Endodermal cell (in vitro differentiated cells): ENCODE measurements around the gene ROCK2. TPM values are rescaled to one million over a fixed set of nuclear protein-coding genes. Genes with fewer than 3 reads are reported as not detected.
A peak's percentile ranks its signal among the peaks of the same experiment; 100 is the strongest.

Experiments used
- DNase-seq: peaks from one replicate; pipeline ENCODE4 v3.0.0-alpha.2; 2017
- H3K27ac ChIP-seq: 2 replicates; pipeline ENCODE4 v1.5.1; 2013; ENCODE audit warnings: mild to moderate bottlenecking, low read depth, low read length, moderate library complexity
- H3K27me3 ChIP-seq: 2 replicates; pipeline ENCODE4 v1.6.1; 2013; ENCODE audit warnings: mild to moderate bottlenecking, low read length, moderate library complexity; ENCODE audit not compliant: insufficient read depth, control insufficient read depth, poor library complexity, severe bottlenecking
- H3K36me3 ChIP-seq: 2 replicates; pipeline ENCODE4 v1.7.0; 2013; ENCODE audit warnings: mild to moderate bottlenecking, low read length, moderate library complexity; ENCODE audit not compliant: control insufficient read depth, insufficient read depth
- H3K4me1 ChIP-seq: one replicate; pipeline ENCODE4 v1.7.0; 2013; ENCODE audit warnings: low read length; ENCODE audit not compliant: control insufficient read depth, insufficient read depth
- H3K4me3 ChIP-seq: 2 replicates; pipeline ENCODE4 v1.5.1; 2013; ENCODE audit warnings: mild to moderate bottlenecking, low read length, moderate library complexity
- H3K9ac ChIP-seq: 2 replicates; pipeline ENCODE4 v1.6.1; 2013; ENCODE audit warnings: mild to moderate bottlenecking, low read length, moderate library complexity; ENCODE audit not compliant: poor library complexity, severe bottlenecking; ENCODE audit errors: extremely low read depth
- H3K9me3 ChIP-seq: 2 replicates; pipeline ENCODE4 v1.6.1; 2013; ENCODE audit warnings: mild to moderate bottlenecking, low read length, moderate library complexity; ENCODE audit not compliant: control insufficient read depth
- H3K27ac Mint-ChIP-seq: 2 replicates; pipeline ENCODE4 v1.8.0; 2020; ENCODE audit warnings: mixed read lengths
- H3K27me3 Mint-ChIP-seq: 2 replicates; pipeline ENCODE4 v1.8.0; 2021; ENCODE audit warnings: mild to moderate bottlenecking, mixed read lengths; ENCODE audit not compliant: insufficient read depth
- H3K36me3 Mint-ChIP-seq: 2 replicates; pipeline ENCODE4 v1.8.0; 2020; ENCODE audit warnings: low read depth, mixed read lengths
- H3K4me1 Mint-ChIP-seq: 2 replicates; pipeline ENCODE4 v1.8.0; 2020; ENCODE audit warnings: mixed read lengths
- H3K4me3 Mint-ChIP-seq: 2 replicates; pipeline ENCODE4 v1.8.0; 2020; ENCODE audit warnings: mild to moderate bottlenecking, moderate library complexity, mixed read lengths
- H3K9me3 Mint-ChIP-seq: 2 replicates; pipeline ENCODE4 v1.8.0; 2020; ENCODE audit warnings: mild to moderate bottlenecking, mixed read lengths
- CTCF ChIP-seq: fragments of 200-600 bp; sonication (generic); conservative IDR thresholded peaks from 2 replicates; pipeline ENCODE4 v1.5.0; 2021; ENCODE audit warnings: antibody characterized with exemption, mild to moderate bottlenecking
- WGBS, 2 experiments: methylation state at CpG; one replicate each; pipeline versions ENCODE4 v1.1.5 to v1.1.7; 2013; ENCODE audit warnings: missing lambda C conversion rate in 2 of 2, mixed read lengths in 1 of 2; ENCODE audit not compliant: insufficient coverage in 1 of 2, insufficient read length in 1 of 2; 5-methylcytosine and 5-hydroxymethylcytosine counted together
- total RNA-seq, 2 donors: library from RNA; stranded (reverse); fragmentation: NEBNext Ultra II Directional in 1 of 2; extraction: Animal tissue kit (Norgen Biotek cat#: 25700) in 1 of 2; gene quantifications; 2 replicates in 1 of 2; 3 replicates in 1 of 2; pipeline ENCODE4 v1.2.1, GENCODE V29; 2021

Gene ROCK2
- total RNA-seq, 2 donors from 2014 or later = 27.2 to 32.6 TPM

- Mint-ChIP-seq H3K9me3 (no peaks in the 10 kb centered on the region), H3K27ac (no peak overlapping the region), H3K4me3 (no peak overlapping the region), H3K4me1 (peaks cover 4% of the 10 kb centered on the region), H3K27me3 (peaks cover 10% of the 10 kb centered on the region), H3K36me3 (no peaks in the 10 kb centered on the region)
- peak; percentile 39 for DNase-seq
- Histone ChIP-seq H3K4me3 (no peak overlapping the region), H3K27me3 (no peaks in the 10 kb centered on the region), H3K9me3 (no peaks in the 10 kb centered on the region), H3K4me1 (peaks cover 5% of the 10 kb centered on the region), H3K36me3 (no peaks in the 10 kb centered on the region), H3K9ac (no peak overlapping the region), H3K27ac (no peak overlapping the region)
- no peak for TF ChIP-seq CTCF
- WGBS, 2 experiments = 90% methylated on average over 3 to 4 of the region's 4 CpGs
These were observed 186.7 kb downstream of the ROCK2 start for GRCh38 chr2:11157731-11158130.

GRCh38 chr2:11157296-11157695 lies 187.1 kb downstream of the ROCK2 start:
- peak; percentile 39 for DNase-seq
- Histone ChIP-seq H3K36me3 (no peaks in the 10 kb centered on the region), H3K9ac (no peak overlapping the region), H3K27me3 (no peaks in the 10 kb centered on the region), H3K4me1 (peaks cover 5% of the 10 kb centered on the region), H3K27ac (no peak overlapping the region), H3K4me3 (no peak overlapping the region), H3K9me3 (no peaks in the 10 kb centered on the region)
- H3K27ac Mint-ChIP-seq = no peak overlapping the region
- H3K27me3 Mint-ChIP-seq = peaks cover 13% of the 10 kb centered on the region
- no peak overlapping the region for H3K4me3 Mint-ChIP-seq
- no peaks in the 10 kb centered on the region for H3K9me3 Mint-ChIP-seq
- peaks cover 4% of the 10 kb centered on the region for H3K4me1 Mint-ChIP-seq
- no peaks in the 10 kb centered on the region for H3K36me3 Mint-ChIP-seq
- WGBS, 2 experiments = 94 to 97% methylated on average over 6 of the region's 6 CpGs
- no peak for TF ChIP-seq CTCF

GRCh38 chr2:11156396-11157075 lies 187.9 kb downstream of the ROCK2 start:
- no peaks in the 10 kb centered on the region for H3K36me3 ChIP-seq
- H3K9ac ChIP-seq = no peak overlapping the region
- Mint-ChIP-seq H3K36me3 (no peaks in the 10 kb centered on the region), H3K27me3 (peaks cover 18% of the 10 kb centered on the region), H3K9me3 (no peaks in the 10 kb centered on the region), H3K4me3 (peak overlapping the region; percentile 57), H3K4me1 (peaks cover 4% of the 10 kb centered on the region), H3K27ac (no peak overlapping the region)
- WGBS, 2 experiments = 94 to 100% methylated on average over 2 to 13 of the region's 13 CpGs
- no peak for DNase-seq
- H3K27ac ChIP-seq = no peak overlapping the region
- H3K27me3 ChIP-seq = no peaks in the 10 kb centered on the region
- H3K9me3 ChIP-seq = no peaks in the 10 kb centered on the region
- H3K4me1 ChIP-seq = peaks cover 5% of the 10 kb centered on the region
- TF ChIP-seq CTCF = no peak
- H3K4me3 ChIP-seq = peak overlapping the region; percentile 81
